ENCODE data around the gene KIF15. TPM values are rescaled to one million over a fixed set of nuclear protein-coding genes. Genes with fewer than 3 reads are reported as not detected.

The KIF15 gene
- total and polyA plus RNA-seq, 10 donors = 0.74 to 5.2 (median 3.1) TPM

DNA sequence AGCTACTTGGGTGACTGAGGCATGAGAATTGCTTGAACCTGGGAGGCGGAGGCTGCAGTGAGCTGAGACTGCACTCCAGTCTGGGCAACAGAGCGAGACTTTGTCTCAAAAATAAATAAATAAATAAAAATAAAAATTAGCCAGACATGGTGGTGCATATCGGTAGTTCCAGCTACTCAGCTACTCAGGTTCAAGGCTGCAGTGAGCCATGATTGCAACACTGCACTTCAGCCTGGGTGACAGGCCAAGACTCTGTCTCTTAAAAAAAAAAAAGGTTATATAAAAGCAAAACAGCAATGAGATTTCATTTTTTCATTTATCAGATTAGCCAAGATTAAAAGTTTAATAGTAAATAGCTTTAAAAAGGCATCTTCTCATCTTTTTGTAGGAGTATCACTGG lies 115.7 kb downstream of the KIF15 start:
- no peak overlapping the region for H3K4me3 ChIP-seq
- WGBS, 5 donors = 84 to 95% (median 89%) methylated on average over 3 of the region's 3 CpGs
- intact Hi-C loops (cut with DNase I; ENCODE audit: low total_unique reads) = no loop called here
- H3K9me3 ChIP-seq = no peaks in the 10 kb centered on the region
- peaks cover 0 to 4% (median 0%) of the 10 kb centered on the region in 7 donors for H3K27me3 ChIP-seq (replicated peaks in 1 of 7)
- no peaks in the 10 kb centered on the region for H3K36me3 ChIP-seq
- TF ChIP-seq CTCF (IDR thresholded peaks at IDR 0.05 in 8 of 11, conservative IDR thresholded peaks at IDR 0.05 in 3 of 11) = no peak
- TF ChIP-seq POLR2AphosphoS5 (IDR thresholded peaks at IDR 0.05) = no peak
- no peak for TF ChIP-seq POLR2A (IDR thresholded peaks at IDR 0.05)
- no peaks in the 10 kb centered on the region for H3K4me1 ChIP-seq
- no peak for DNase-seq
- no peak overlapping the region for H3K27ac ChIP-seq

- intact Hi-C loops (cut with DNase I; ENCODE audit: low total_unique reads) = no loop called here
- H3K27ac ChIP-seq = no peak overlapping the region
- H3K27me3 ChIP-seq (replicated peaks in 1 of 7) = peaks cover 0 to 32% (median 0%) of the 10 kb centered on the region in 7 donors
- 66 to 85% (median 80%) methylated on average over 2 of the region's 2 CpGs for WGBS, 5 donors
- TF ChIP-seq CTCF (IDR thresholded peaks at IDR 0.05 in 8 of 11, conservative IDR thresholded peaks at IDR 0.05 in 3 of 11) = no peak
- TF ChIP-seq POLR2AphosphoS5 (IDR thresholded peaks at IDR 0.05) = no peak
- no peak for TF ChIP-seq POLR2A (IDR thresholded peaks at IDR 0.05)
- H3K36me3 ChIP-seq = no peaks in the 10 kb centered on the region
- H3K4me3 ChIP-seq = no peak overlapping the region
- H3K9me3 ChIP-seq = peaks cover 0 to 5% (median 0%) of the 10 kb centered on the region in 8 donors
- DNase-seq = no peak
- no peaks in the 10 kb centered on the region for H3K4me1 ChIP-seq
These were observed 118.7 kb downstream of the KIF15 start for GRCh38 chr3:44880284-44880683.

GRCh38 chr3:44883213-44883955 lies 121.8 kb downstream of the KIF15 start:
- DNase-seq = no peak
- Histone ChIP-seq H3K27me3 (replicated peaks in 1 of 7) (peaks cover 0 to 55% (median 0%) of the 10 kb centered on the region in 7 donors), H3K4me3 (no peak overlapping the region), H3K4me1 (no peaks in the 10 kb centered on the region), H3K27ac (no peak overlapping the region), H3K36me3 (no peaks in the 10 kb centered on the region), H3K9me3 (peaks cover 0 to 5% (median 0%) of the 10 kb centered on the region in 8 donors)
- WGBS, 5 donors = 86 to 97% (median 92%) methylated on average over 3 to 5 of the region's 5 CpGs
- intact Hi-C loops (cut with DNase I; ENCODE audit: low total_unique reads) = no loop called here
- TF ChIP-seq CTCF (IDR thresholded peaks at IDR 0.05 in 8 of 11, conservative IDR thresholded peaks at IDR 0.05 in 3 of 11) = no peak
- no peak for TF ChIP-seq POLR2AphosphoS5 (IDR thresholded peaks at IDR 0.05)
- TF ChIP-seq POLR2A (IDR thresholded peaks at IDR 0.05) = no peak

GRCh38 chr3:44883999-44884431 lies 122.4 kb downstream of the KIF15 start:
- Histone ChIP-seq H3K4me3 (no peak overlapping the region), H3K27me3 (replicated peaks in 1 of 7) (peaks cover 0 to 55% (median 0%) of the 10 kb centered on the region in 7 donors), H3K36me3 (no peaks in the 10 kb centered on the region), H3K4me1 (no peaks in the 10 kb centered on the region), H3K9me3 (peaks cover 0 to 5% (median 0%) of the 10 kb centered on the region in 8 donors), H3K27ac (no peak overlapping the region)
- 63 to 72% (median 71%) methylated on average over 4 of the region's 4 CpGs for WGBS, 5 donors
- TF ChIP-seq POLR2A (IDR thresholded peaks at IDR 0.05) (no peak), CTCF (IDR thresholded peaks at IDR 0.05 in 8 of 11, conservative IDR thresholded peaks at IDR 0.05 in 3 of 11) (no peak), POLR2AphosphoS5 (IDR thresholded peaks at IDR 0.05) (no peak)
- DNase-seq = no peak
- intact Hi-C loops (cut with DNase I; ENCODE audit: low total_unique reads) = no loop called here
